Measurements from ENCODE around the gene TBC1D22A.

GRCh38 chr22:46824980-46825544, 62.6 kb downstream of the TBC1D22A start:
- TF ChIP-seq EZH2 (IDR thresholded peaks at IDR 0.05; ENCODE audit: low read length) = no peak
- no peak for TF ChIP-seq CTCF (optimal IDR thresholded peaks at IDR 0.05 in 1 of 3, IDR thresholded peaks at IDR 0.05 in 1 of 3, conservative IDR thresholded peaks at IDR 0.05 in 1 of 3; ENCODE audit: extremely low read depth in 1 of 3, insufficient read depth in 2 of 3, low read length in 3 of 3)

Data from keratinocyte (primary cell).